GM12801 (cell line): ENCODE results near the gene EFTUD2.

ENCODE experiments used
- CTCF ChIP-seq: IDR thresholded peaks from one replicate; pipeline ENCODE4 v1.5.1; 2011; ENCODE audit warnings: control low read depth; ENCODE audit not compliant: insufficient read length; ENCODE audit errors: extremely low read depth

EFTUD2 gene

GRCh38 chr17:44871556-44871955 lies 27.7 kb downstream of the EFTUD2 start:
- TF ChIP-seq CTCF, result no peak

DNA sequence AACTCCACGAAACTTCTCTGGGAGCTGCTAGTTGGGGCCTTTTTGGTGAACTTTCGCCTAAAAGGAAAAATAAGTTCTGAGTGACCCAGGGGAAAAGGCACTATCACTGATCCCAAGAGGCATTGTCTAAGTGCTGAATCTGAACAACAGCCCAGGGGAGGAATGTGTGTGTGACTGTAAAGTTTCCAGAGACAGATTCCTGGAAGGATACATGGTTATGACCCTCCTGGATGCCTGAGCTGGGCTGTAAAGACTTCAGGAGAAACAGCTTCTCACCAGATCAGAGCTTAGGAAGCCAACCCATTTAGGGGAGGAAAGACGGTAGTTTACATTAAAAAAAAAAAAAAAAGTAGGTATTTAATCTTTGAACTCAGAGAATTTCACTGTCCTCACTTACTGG lies 31.4 kb downstream of the EFTUD2 start:
- TF ChIP-seq CTCF, result no peak

DNA sequence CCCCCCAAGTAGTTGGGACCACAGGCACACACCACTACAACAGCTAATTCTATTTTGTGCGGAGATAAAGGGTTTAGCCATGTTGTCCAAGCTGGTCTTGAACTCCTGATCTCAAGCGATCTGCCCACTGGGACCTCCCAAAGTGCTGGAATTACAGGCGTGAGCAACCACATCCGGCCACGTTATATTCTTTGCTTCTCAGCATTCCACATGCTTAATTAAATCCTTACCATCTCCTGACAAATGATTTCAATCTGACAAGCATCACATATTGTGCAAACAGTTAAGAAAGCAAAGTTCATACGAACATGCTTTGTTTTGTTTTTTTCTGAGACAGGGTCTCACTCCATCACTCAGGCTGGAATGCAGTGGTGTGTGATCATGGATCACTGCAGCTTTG lies 33.3 kb downstream of the EFTUD2 start:
- no peak for TF ChIP-seq CTCF

- no peak for TF ChIP-seq CTCF
These were observed 34.0 kb downstream of the EFTUD2 start for GRCh38 chr17:44865231-44865660.

DNA sequence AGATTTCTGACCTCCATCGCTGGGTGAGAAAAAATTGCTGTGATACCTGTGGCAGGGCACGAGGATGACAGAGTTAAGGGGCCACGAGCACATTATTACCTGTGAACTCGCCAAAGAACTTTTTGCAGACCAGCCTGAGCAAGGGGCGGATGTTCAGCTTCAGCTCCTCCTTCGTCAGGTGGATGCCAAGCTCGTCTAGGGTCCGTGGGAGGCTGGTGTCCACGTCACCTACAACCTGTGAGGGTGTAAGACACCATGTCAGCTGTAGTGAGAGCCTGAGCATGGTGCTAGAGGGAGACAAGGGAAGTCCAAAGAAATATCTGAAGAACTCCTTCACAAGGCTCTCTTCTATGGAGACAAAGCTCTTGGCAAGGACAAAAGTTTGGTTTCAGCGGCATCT lies 34.4 kb downstream of the EFTUD2 start:
- no peak for TF ChIP-seq CTCF

- no peak for TF ChIP-seq CTCF
These were observed 36.0 kb downstream of the EFTUD2 start for GRCh38 chr17:44863061-44863918.

GRCh38 chr17:44862278-44862914 lies 36.8 kb downstream of the EFTUD2 start:
- no peak for TF ChIP-seq CTCF
